HepG2 (cell line): ENCODE results near the gene GPS1. TPM values are rescaled to one million over a fixed set of nuclear protein-coding genes. Genes with fewer than 3 reads are reported as not detected.

Experiments used
- CENPT ChIP-seq: sonication (generic); formaldehyde crosslinking; IDR thresholded peaks from 2 replicates; pipeline ENCODE4 v1.8.0; 2022; ENCODE audit warnings: low read depth, mild to moderate bottlenecking, moderate library complexity, missing genetic modification reagents
- CENPX ChIP-seq: sonication (generic); formaldehyde crosslinking; IDR thresholded peaks from 2 replicates; pipeline ENCODE4 v1.9.0; 2021; ENCODE audit warnings: mild to moderate bottlenecking, missing genetic modification reagents, moderate library complexity
- CREBL2 ChIP-seq: sonication (generic); formaldehyde crosslinking; IDR thresholded peaks from 2 replicates; pipeline ENCODE4 v1.8.1; 2023; ENCODE audit warnings: missing genetic modification reagents, mild to moderate bottlenecking, borderline replicate concordance
- FOXO4 ChIP-seq: sonication (generic); formaldehyde crosslinking; conservative IDR thresholded peaks from 2 replicates; pipeline ENCODE4 v1.8.1; 2023; ENCODE audit warnings: missing genetic modification reagents
- HOXA5 ChIP-seq: sonication (generic); formaldehyde crosslinking; IDR thresholded peaks from 2 replicates; pipeline ENCODE4 v1.4.0; 2020; ENCODE audit warnings: missing genetic modification reagents
- PRDM4 ChIP-seq: sonication (generic); formaldehyde crosslinking; IDR thresholded peaks from 2 replicates; pipeline ENCODE4 v1.9.0; 2021; ENCODE audit warnings: missing genetic modification reagents, borderline replicate concordance
- RBFOX2 ChIP-seq: fragments of 200-400 bp; formaldehyde crosslinking; IDR thresholded peaks from 2 replicates; pipeline ENCODE4 v1.6.1; 2017; ENCODE audit warnings: low read depth, mild to moderate bottlenecking, low read length
- SALL2 ChIP-seq: sonication (generic); formaldehyde crosslinking; IDR thresholded peaks from 2 replicates; pipeline ENCODE4 v1.8.1; 2023; ENCODE audit warnings: mild to moderate bottlenecking, missing genetic modification reagents, inconsistent platforms
- SMAD3 ChIP-seq: sonication (generic); formaldehyde crosslinking; IDR thresholded peaks from 2 replicates; pipeline ENCODE4 v1.4.0; 2020; ENCODE audit warnings: missing genetic modification reagents
- ZBTB3 ChIP-seq: sonication (generic); formaldehyde crosslinking; IDR thresholded peaks from 2 replicates; pipeline ENCODE4 v1.4.0; 2020; ENCODE audit warnings: low read depth, mild to moderate bottlenecking, moderate library complexity, missing genetic modification reagents, borderline replicate concordance
- ZFP41 ChIP-seq: sonication (generic); formaldehyde crosslinking; IDR thresholded peaks from 2 replicates; pipeline ENCODE4 v1.4.0; 2020; ENCODE audit warnings: mild to moderate bottlenecking, missing genetic modification reagents, borderline replicate concordance
- ZNF350 ChIP-seq: sonication (generic); formaldehyde crosslinking; IDR thresholded peaks from 2 replicates; pipeline ENCODE4 v1.4.0; 2020; ENCODE audit warnings: mild to moderate bottlenecking, low read depth, missing genetic modification reagents, borderline replicate concordance
- ZNF382 ChIP-seq: sonication (generic); formaldehyde crosslinking; IDR thresholded peaks from 2 replicates; pipeline ENCODE4 v1.5.0; 2020; ENCODE audit warnings: missing genetic modification reagents, mild to moderate bottlenecking, borderline replicate concordance
- ZNF430 ChIP-seq: sonication (generic); formaldehyde crosslinking; IDR thresholded peaks from 2 replicates; pipeline ENCODE4 v1.9.0; 2021; ENCODE audit warnings: mild to moderate bottlenecking, missing genetic modification reagents
- ZNF441 ChIP-seq: sonication (generic); formaldehyde crosslinking; IDR thresholded peaks from 2 replicates; pipeline ENCODE4 v1.7.0; 2021; ENCODE audit warnings: missing genetic modification reagents, borderline replicate concordance
- ZNF660 ChIP-seq: sonication (generic); formaldehyde crosslinking; IDR thresholded peaks from 2 replicates; pipeline ENCODE4 v1.5.1; 2020; ENCODE audit warnings: mild to moderate bottlenecking, low read depth, missing genetic modification reagents, borderline replicate concordance
- polyA plus RNA-seq, 8 experiments: library from polyadenylated mRNA; depleted of rRNA in 3 of 8; stranded (reverse) in 7 of 8; unstranded in 1 of 8; fragments of >200 nt; fragmentation: Illumina TruSeq in 4 of 8; extraction: Trizol in 4 of 8; gene quantifications; 2 replicates each; pipeline versions ENCODE4 v1.2.1 to v1.2.3, GENCODE V29; 2011 to 2016; ENCODE audit warnings: low read depth in 4 of 8, missing spikeins in 1 of 8, mixed read lengths in 1 of 8; ENCODE audit not compliant: insufficient read depth in 1 of 8
- total RNA-seq, 5 experiments: library from RNA; depleted of rRNA; stranded (reverse); fragments of >200 nt; fragmentation: Illumina TruSeq; extraction: Trizol; gene quantifications; 2 replicates each; pipeline ENCODE4 v1.2.3, GENCODE V29; 2016; ENCODE audit warnings: low read depth in 1 of 5
- TF ChIP-seq, protein P1 (sequence below): IDR thresholded peaks from 2 replicates; pipeline ENCODE4 v1.6.1; 2016; ENCODE audit warnings: missing compliant biosample characterization, missing genetic modification reagents, borderline replicate concordance
- TF ChIP-seq, protein P2 (sequence below): sonication (generic); formaldehyde crosslinking; IDR thresholded peaks from 2 replicates; pipeline ENCODE4 v1.8.1; 2023; ENCODE audit warnings: mild to moderate bottlenecking, missing genetic modification reagents
- TF ChIP-seq, protein P3 (sequence below): sonication (generic); formaldehyde crosslinking; IDR thresholded peaks from 2 replicates; pipeline ENCODE4 v1.4.0; 2020; ENCODE audit warnings: missing genetic modification reagents

The GPS1 gene
- total and polyA plus RNA-seq, 2 of the 13 experiments (the other 11 are each of a cell fraction or from before 2014, with no cell fraction given), result 124 to 128 TPM

DNA sequence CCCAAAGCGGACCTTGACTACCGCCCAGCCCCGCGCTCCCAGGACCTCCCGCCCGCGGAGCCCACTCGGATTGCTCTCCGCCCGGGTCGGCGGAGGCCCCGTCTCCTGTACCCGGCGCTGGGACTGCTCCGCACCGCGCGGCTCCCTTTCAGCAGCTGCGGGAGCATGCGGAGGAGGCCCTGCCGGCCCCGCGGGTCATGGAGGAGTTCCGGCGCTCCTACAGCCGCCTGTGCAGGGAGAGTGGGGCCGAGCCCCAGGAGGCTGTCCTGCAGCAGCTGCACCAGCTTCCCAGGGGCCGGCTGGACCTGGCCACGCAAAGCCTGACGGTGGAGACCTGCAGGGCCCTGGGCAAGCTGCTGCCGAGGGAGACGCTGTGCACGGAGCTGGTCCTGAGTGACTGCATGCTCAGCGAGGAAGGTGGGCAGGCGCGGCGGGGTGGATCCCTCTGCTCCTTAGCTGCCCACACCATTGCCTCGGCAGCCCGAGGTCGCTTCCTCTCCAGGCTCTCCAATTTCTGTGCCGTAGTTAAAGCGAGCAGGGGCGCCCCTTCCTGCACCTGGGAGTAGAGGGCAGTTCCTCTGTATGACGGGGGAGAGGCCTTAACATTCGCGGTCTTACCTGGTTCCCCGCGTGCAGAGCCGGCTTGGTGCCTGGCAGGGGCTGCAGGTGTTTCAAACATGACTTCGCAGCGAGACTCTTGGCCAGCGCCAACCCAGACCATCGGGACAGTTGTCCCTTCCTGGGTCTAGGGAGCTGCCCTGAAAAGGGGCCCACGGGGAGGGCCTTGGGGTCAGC lies 28.1 kb upstream of the GPS1 start (continued):
- TF ChIP-seq RBFOX2 (peak; percentile 79), HOXA5 (CRISPR knock-in tag) (no peak), ZNF382 (CRISPR knock-in tag) (no peak), ZFP41 (CRISPR knock-in tag) (0 out of 2 replicates have a peak, but pooled peaks have one; percentile 32), PRDM4 (CRISPR knock-in tag) (no peak), CREBL2 (CRISPR knock-in tag) (no peak), SMAD3 (0 out of 2 replicates have a peak, but pooled peaks have one; percentile 23), ZNF430 (peak; percentile 60; the same call in 1 of the 2 replicates), ZNF441 (no peak), ZBTB3 (CRISPR knock-in tag) (no peak; the same call in 1 of the 2 replicates), CENPT (CRISPR knock-in tag) (no peak), FOXO4 (peak; percentile 98; the same call in 1 of the 2 replicates), ZNF350 (CRISPR knock-in tag) (no peak), CENPX (CRISPR knock-in tag) (no peak), ZNF660 (CRISPR knock-in tag) (no peak), SALL2 (no peak)
- TF ChIP-seq, protein P1, sequence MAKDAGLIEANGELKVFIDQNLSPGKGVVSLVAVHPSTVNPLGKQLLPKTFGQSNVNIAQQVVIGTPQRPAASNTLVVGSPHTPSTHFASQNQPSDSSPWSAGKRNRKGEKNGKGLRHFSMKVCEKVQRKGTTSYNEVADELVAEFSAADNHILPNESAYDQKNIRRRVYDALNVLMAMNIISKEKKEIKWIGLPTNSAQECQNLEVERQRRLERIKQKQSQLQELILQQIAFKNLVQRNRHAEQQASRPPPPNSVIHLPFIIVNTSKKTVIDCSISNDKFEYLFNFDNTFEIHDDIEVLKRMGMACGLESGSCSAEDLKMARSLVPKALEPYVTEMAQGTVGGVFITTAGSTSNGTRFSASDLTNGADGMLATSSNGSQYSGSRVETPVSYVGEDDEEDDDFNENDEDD, result no peak
- TF ChIP-seq, protein P2, sequence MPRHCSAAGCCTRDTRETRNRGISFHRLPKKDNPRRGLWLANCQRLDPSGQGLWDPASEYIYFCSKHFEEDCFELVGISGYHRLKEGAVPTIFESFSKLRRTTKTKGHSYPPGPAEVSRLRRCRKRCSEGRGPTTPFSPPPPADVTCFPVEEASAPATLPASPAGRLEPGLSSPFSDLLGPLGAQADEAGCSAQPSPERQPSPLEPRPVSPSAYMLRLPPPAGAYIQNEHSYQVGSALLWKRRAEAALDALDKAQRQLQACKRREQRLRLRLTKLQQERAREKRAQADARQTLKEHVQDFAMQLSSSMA (CRISPR knock-in tag), result 0 out of 2 replicates have a peak, but pooled peaks have one; percentile 14
- TF ChIP-seq, protein P3, sequence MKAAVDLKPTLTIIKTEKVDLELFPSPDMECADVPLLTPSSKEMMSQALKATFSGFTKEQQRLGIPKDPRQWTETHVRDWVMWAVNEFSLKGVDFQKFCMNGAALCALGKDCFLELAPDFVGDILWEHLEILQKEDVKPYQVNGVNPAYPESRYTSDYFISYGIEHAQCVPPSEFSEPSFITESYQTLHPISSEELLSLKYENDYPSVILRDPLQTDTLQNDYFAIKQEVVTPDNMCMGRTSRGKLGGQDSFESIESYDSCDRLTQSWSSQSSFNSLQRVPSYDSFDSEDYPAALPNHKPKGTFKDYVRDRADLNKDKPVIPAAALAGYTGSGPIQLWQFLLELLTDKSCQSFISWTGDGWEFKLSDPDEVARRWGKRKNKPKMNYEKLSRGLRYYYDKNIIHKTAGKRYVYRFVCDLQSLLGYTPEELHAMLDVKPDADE, result no peak
